Anterior cingulate cortex (tissue), 58 donors: ENCODE data around the gene NCOA1.

Source experiments
- DNase-seq, 58 donors: peaks; one replicate each; lab custom pipeline; 2025; lab: John Stamatoyannopoulos, UW

Gene NCOA1

GRCh38 chr2:24501813-24502212 lies 10.8 kb downstream of the NCOA1 start:
- no peak for DNase-seq

- DNase-seq: no peak
Measured at GRCh38 chr2:24505534-24506275, 14.7 kb downstream of the NCOA1 start.

- no peak for DNase-seq
Measured at GRCh38 chr2:24507549-24507948, 16.5 kb downstream of the NCOA1 start.

GRCh38 chr2:24508878-24509277 lies 17.8 kb downstream of the NCOA1 start:
- no peak for DNase-seq

- no peak for DNase-seq
Measured at GRCh38 chr2:24509425-24509824, 18.4 kb downstream of the NCOA1 start.

- DNase-seq: no peak
Measured at GRCh38 chr2:24509840-24510239, 18.8 kb downstream of the NCOA1 start.

GRCh38 chr2:24510771-24511170 lies 19.7 kb downstream of the NCOA1 start:
- no peak for DNase-seq

GRCh38 chr2:24511198-24511597 lies 20.1 kb downstream of the NCOA1 start:
- no peak for DNase-seq

- no peak for DNase-seq
Measured at GRCh38 chr2:24511894-24512293, 20.8 kb downstream of the NCOA1 start.

- DNase-seq: no peak
Measured at GRCh38 chr2:24512404-24512803, 21.4 kb downstream of the NCOA1 start.

GRCh38 chr2:24512831-24513230 lies 21.8 kb downstream of the NCOA1 start:
- no peak for DNase-seq

- DNase-seq: no peak
Measured at GRCh38 chr2:24513281-24514071, 22.4 kb downstream of the NCOA1 start.

- no peak for DNase-seq
Measured at GRCh38 chr2:24514820-24515219, 23.8 kb downstream of the NCOA1 start.

- no peak for DNase-seq
Measured at GRCh38 chr2:24515335-24515734, 24.3 kb downstream of the NCOA1 start.

GRCh38 chr2:24515831-24516230 lies 24.8 kb downstream of the NCOA1 start:
- no peak for DNase-seq

- no peak for DNase-seq
Measured at GRCh38 chr2:24517247-24517646, 26.2 kb downstream of the NCOA1 start.

GRCh38 chr2:24520175-24520574 lies 29.1 kb downstream of the NCOA1 start:
- no peak for DNase-seq

- DNase-seq: no peak
Measured at GRCh38 chr2:24521162-24521857, 30.3 kb downstream of the NCOA1 start.

GRCh38 chr2:24521975-24522639 lies 31.1 kb downstream of the NCOA1 start:
- no peak for DNase-seq

- DNase-seq: no peak
Measured at GRCh38 chr2:24527536-24527935, 36.5 kb downstream of the NCOA1 start.

GRCh38 chr2:24530796-24531195 lies 39.7 kb downstream of the NCOA1 start:
- DNase-seq: no peak
